Measurements from ENCODE around the gene DMRTB1. TPM values are rescaled to one million over a fixed set of nuclear protein-coding genes. Genes with fewer than 3 reads are reported as not detected.

The DMRTB1 gene
- total RNA-seq, 2 experiments from 2014 or later, result not detected

GRCh38 chr1:53410701-53411100 is 48.5 kb upstream of the DMRTB1 start:
- TF ChIP-seq, protein P1, sequence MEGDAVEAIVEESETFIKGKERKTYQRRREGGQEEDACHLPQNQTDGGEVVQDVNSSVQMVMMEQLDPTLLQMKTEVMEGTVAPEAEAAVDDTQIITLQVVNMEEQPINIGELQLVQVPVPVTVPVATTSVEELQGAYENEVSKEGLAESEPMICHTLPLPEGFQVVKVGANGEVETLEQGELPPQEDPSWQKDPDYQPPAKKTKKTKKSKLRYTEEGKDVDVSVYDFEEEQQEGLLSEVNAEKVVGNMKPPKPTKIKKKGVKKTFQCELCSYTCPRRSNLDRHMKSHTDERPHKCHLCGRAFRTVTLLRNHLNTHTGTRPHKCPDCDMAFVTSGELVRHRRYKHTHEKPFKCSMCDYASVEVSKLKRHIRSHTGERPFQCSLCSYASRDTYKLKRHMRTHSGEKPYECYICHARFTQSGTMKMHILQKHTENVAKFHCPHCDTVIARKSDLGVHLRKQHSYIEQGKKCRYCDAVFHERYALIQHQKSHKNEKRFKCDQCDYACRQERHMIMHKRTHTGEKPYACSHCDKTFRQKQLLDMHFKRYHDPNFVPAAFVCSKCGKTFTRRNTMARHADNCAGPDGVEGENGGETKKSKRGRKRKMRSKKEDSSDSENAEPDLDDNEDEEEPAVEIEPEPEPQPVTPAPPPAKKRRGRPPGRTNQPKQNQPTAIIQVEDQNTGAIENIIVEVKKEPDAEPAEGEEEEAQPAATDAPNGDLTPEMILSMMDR (IDR thresholded peaks at IDR 0.05), result no peak
- H3K36me3 Mint-ChIP-seq (ENCODE audit: low read depth), result no peaks in the 10 kb centered on the region
- H3K9me3 Mint-ChIP-seq, result no peaks in the 10 kb centered on the region
- ChIA-PET CTCF (no interaction called here), POLR2A (no interaction called here)
- no peak overlapping the region for H3K4me3 Mint-ChIP-seq
- H3K27ac Mint-ChIP-seq, result peak overlapping the region; percentile 90
- Histone ChIP-seq H3K36me3 (ENCODE audit: insufficient read depth, low read length) (no peaks in the 10 kb centered on the region), H3K4me3 (ENCODE audit: low read length) (no peak overlapping the region), H3K27ac (ENCODE audit: low read depth in 1 of 2, low read length in 2 of 2) (peak overlapping the region in 1 of 2 donors; percentile 11), H3K4me1 (ENCODE audit: insufficient read depth, low read length) (peaks cover 67% of the 10 kb centered on the region), H3K9me3 (ENCODE audit: control insufficient read depth in 1 of 2, insufficient read depth in 1 of 2, low read length in 2 of 2) (no peaks in the 10 kb centered on the region), H3K27me3 (ENCODE audit: control insufficient read depth in 1 of 2, insufficient read depth in 2 of 2, low read length in 2 of 2) (no peaks in the 10 kb centered on the region)
- intact Hi-C loops (cut with DNase I, micrococcal nuclease), result no loop called here
- no peaks in the 10 kb centered on the region for H3K27me3 Mint-ChIP-seq
- ATAC-seq (ENCODE audit: poor library complexity) (no peak), DNase-seq (no peak)
- peaks cover 46% of the 10 kb centered on the region for H3K4me1 Mint-ChIP-seq (ENCODE audit: low read depth)

GRCh38 chr1:53411541-53412152 is 47.6 kb upstream of the DMRTB1 start:
- ChIA-PET CTCF (interaction anchor here (1.0 kb wide), 1 partner anchor 133 kb away, joined by 3 read pairs; no protein-coding TSS in a partner anchor), POLR2A (no interaction called here)
- Mint-ChIP-seq H3K9me3 (no peaks in the 10 kb centered on the region), H3K36me3 (ENCODE audit: low read depth) (no peaks in the 10 kb centered on the region), H3K4me3 (no peak overlapping the region), H3K27ac (peak overlapping the region; percentile 90), H3K4me1 (ENCODE audit: low read depth) (peaks cover 46% of the 10 kb centered on the region), H3K27me3 (no peaks in the 10 kb centered on the region)
- intact Hi-C loops (cut with DNase I, micrococcal nuclease), result no loop called here
- TF ChIP-seq, protein P1 (IDR thresholded peaks at IDR 0.05), result no peak
- Histone ChIP-seq H3K27ac (ENCODE audit: low read depth in 1 of 2, low read length in 2 of 2) (peak overlapping the region; percentile 22 to 91), H3K36me3 (ENCODE audit: insufficient read depth, low read length) (no peaks in the 10 kb centered on the region), H3K4me3 (ENCODE audit: low read length) (no peak overlapping the region), H3K4me1 (ENCODE audit: insufficient read depth, low read length) (peaks cover 67% of the 10 kb centered on the region), H3K27me3 (ENCODE audit: control insufficient read depth in 1 of 2, insufficient read depth in 2 of 2, low read length in 2 of 2) (no peaks in the 10 kb centered on the region), H3K9me3 (ENCODE audit: control insufficient read depth in 1 of 2, insufficient read depth in 1 of 2, low read length in 2 of 2) (no peaks in the 10 kb centered on the region)
- DNase-seq (peak in 1 of 14 experiments; percentile 9), ATAC-seq (ENCODE audit: poor library complexity) (no peak)

DNA sequence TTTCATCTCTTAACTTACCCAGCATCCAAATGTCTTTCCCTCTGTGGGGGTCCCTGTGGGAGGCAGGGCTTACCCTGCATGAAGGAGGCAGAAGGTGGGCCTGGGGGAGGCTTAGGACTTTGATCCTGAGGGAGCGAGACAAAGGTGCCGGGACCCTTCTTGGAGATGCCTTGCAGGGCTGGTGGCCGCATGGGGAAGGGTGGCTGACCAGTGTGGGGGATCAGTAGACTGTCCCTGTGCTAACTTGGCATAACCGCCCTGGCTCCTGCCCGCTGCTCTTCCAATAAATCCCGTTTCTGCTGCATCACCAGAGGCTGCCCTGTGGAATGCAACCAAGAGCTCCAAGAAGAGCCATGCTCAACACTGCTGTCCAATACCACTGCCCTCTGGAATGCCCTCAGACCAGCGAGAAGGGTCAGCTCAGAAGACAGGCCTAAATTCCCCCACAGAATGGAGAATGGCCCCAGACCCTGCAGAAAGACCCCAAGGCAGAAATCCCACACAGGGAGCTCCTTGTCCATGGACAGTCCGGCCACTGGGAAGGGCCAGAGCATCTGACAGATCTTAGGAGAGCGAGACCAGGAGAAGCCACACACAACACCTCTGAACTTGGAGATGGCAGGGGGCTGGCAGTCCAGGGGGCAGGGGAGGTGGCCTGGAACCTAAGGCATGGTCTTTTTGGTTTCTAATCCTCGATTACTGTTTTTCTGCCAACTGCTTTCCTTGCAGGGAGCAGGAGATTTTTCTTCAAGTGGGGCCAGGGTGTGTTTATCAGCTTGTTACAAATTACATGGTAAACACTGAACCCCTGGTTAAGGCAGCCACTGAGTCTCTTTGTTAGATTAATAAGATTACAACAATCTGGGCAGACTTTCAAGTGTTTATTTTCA is 46.7 kb upstream of the DMRTB1 start:
- H3K4me1 Mint-ChIP-seq (ENCODE audit: low read depth), result peaks cover 46% of the 10 kb centered on the region
- no peak for DNase-seq
- CTCF ChIA-PET, result interaction anchor here (1.0 to 2.0 kb wide), 5 partner anchors 10 to 134 kb away, joined by 3 to 14 read pairs (median 3); no protein-coding TSS in a partner anchor

More for the DNA sequence above, 46.7 kb upstream of the DMRTB1 start:
- Histone ChIP-seq H3K4me1 (ENCODE audit: insufficient read depth, low read length) (peaks cover 67% of the 10 kb centered on the region), H3K9me3 (ENCODE audit: control insufficient read depth in 1 of 2, insufficient read depth in 1 of 2, low read length in 2 of 2) (no peaks in the 10 kb centered on the region), H3K36me3 (ENCODE audit: insufficient read depth, low read length) (no peaks in the 10 kb centered on the region), H3K4me3 (ENCODE audit: low read length) (no peak overlapping the region), H3K27me3 (ENCODE audit: control insufficient read depth in 1 of 2, insufficient read depth in 2 of 2, low read length in 2 of 2) (no peaks in the 10 kb centered on the region), H3K27ac (ENCODE audit: low read depth in 1 of 2, low read length in 2 of 2) (peak overlapping the region; percentile 62 to 91)
- intact Hi-C loops (cut with DNase I, micrococcal nuclease), result no loop called here
- Mint-ChIP-seq H3K9me3 (no peaks in the 10 kb centered on the region), H3K27me3 (no peaks in the 10 kb centered on the region), H3K4me3 (no peak overlapping the region), H3K27ac (peak overlapping the region; percentile 90), H3K36me3 (ENCODE audit: low read depth) (no peaks in the 10 kb centered on the region)
- TF ChIP-seq, protein P1 (IDR thresholded peaks at IDR 0.05), result no peak
- ATAC-seq (ENCODE audit: poor library complexity), result no peak
- POLR2A ChIA-PET, result interaction anchor here (0.8 to 1.8 kb wide), 6 partner anchors 9 to 220 kb away, joined by 3 to 13 read pairs (median 6); no protein-coding TSS in a partner anchor

Measured in CD4-positive, alpha-beta T cell (primary cell).